SU-DHL-6 (cell line): ENCODE measurements around the gene PRR30.

Experiments used
- EZH2phosphoT487 ChIP-seq: fragments of 200-600 bp; sonication (generic), shearing (Covaris generic); conservative IDR thresholded peaks from 2 replicates; pipeline ENCODE4 v1.6.1; 2018; ENCODE audit warnings: mild to moderate bottlenecking, antibody characterized with exemption, low read length, moderate library complexity, mixed read lengths
- TF ChIP-seq, protein P1 (sequence below): fragments of 200-600 bp; sonication (generic); IDR thresholded peaks from one replicate; pipeline ENCODE4 v1.5.1; 2017; ENCODE audit warnings: antibody characterized with exemption, mild to moderate bottlenecking, low read length, moderate library complexity; ENCODE audit not compliant: insufficient read depth, poor library complexity, severe bottlenecking

DNA sequence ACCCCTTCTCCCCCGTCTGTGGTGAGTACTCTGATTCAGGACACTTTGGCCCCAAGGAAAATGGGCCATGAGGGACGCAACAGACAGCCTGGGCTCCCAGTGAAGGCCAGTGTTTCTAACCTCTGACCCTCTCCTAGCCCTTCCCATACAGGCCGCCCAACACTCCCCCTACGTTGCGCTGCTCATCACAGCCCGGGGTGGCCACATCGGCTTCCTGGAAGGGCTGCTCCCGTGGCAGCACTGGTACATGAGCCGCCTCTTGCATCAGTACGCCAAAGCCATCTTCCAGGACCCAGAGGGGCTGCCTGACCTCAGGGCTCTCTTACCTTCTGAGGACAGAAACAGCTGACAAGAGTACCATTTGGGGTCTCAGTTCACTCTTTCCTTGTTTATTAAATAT lies 8.8 kb downstream of the PRR30 start:
- TF ChIP-seq, protein P1, sequence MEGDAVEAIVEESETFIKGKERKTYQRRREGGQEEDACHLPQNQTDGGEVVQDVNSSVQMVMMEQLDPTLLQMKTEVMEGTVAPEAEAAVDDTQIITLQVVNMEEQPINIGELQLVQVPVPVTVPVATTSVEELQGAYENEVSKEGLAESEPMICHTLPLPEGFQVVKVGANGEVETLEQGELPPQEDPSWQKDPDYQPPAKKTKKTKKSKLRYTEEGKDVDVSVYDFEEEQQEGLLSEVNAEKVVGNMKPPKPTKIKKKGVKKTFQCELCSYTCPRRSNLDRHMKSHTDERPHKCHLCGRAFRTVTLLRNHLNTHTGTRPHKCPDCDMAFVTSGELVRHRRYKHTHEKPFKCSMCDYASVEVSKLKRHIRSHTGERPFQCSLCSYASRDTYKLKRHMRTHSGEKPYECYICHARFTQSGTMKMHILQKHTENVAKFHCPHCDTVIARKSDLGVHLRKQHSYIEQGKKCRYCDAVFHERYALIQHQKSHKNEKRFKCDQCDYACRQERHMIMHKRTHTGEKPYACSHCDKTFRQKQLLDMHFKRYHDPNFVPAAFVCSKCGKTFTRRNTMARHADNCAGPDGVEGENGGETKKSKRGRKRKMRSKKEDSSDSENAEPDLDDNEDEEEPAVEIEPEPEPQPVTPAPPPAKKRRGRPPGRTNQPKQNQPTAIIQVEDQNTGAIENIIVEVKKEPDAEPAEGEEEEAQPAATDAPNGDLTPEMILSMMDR, result no peak
- TF ChIP-seq EZH2phosphoT487, result no peak
